NK-92 treated with Interleukin-12 subunit alpha and Interleukin-12 subunit beta, amount 100 ng/mL, for 24 hours (cell line): ENCODE results near the gene CLDN25.

ENCODE experiments used
- DNase-seq: peaks from one replicate; lab custom pipeline; 2025; lab: John Stamatoyannopoulos, UW

The CLDN25 gene

GRCh38 chr11:113808931-113809330 lies 29.3 kb downstream of the CLDN25 start:
- no peak for DNase-seq

GRCh38 chr11:113814181-113814580 lies 34.6 kb downstream of the CLDN25 start:
- no peak for DNase-seq

- no peak for DNase-seq
These were observed 37.6 kb downstream of the CLDN25 start for GRCh38 chr11:113817162-113817561.

- DNase-seq = no peak
These were observed 38.0 kb downstream of the CLDN25 start for GRCh38 chr11:113817626-113818025.

GRCh38 chr11:113818426-113818825 lies 38.8 kb downstream of the CLDN25 start:
- no peak for DNase-seq

GRCh38 chr11:113827477-113827876 lies 47.9 kb downstream of the CLDN25 start:
- no peak for DNase-seq

GRCh38 chr11:113828191-113828590 lies 48.6 kb downstream of the CLDN25 start:
- DNase-seq = no peak

GRCh38 chr11:113829751-113830150 lies 50.2 kb downstream of the CLDN25 start:
- DNase-seq = no peak
